ENCODE data around the gene SDC3.

Gene SDC3

DNA sequence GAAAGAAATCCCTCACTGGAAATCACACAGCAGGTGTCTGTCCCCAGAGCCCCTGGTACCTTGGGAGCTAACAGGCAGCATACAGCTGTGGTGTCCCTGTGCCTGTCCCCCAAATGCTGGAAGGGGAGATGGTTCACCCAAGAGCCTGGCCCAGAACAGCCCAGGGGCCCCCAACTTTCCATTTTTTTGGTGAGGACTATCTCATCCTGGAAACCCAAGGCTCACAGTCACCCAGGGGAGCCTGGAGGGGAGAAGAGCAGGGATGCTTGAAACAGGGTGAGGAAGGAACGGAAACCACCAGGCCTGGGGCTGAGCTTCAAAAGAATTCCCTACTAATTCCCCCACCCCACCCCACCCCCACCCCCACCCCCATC is 3.6 kb downstream of the SDC3 start:
- no peak overlapping the region for H3K27ac ChIP-seq (ENCODE audit: low read length)
- no peak overlapping the region for H3K4me2 ChIP-seq (ENCODE audit: low read length)
- no peak overlapping the region for H3K4me3 ChIP-seq (ENCODE audit: low read length)
- H4K20me1 ChIP-seq (ENCODE audit: insufficient read depth, low read length), result no peaks in the 10 kb centered on the region
- no peaks in the 10 kb centered on the region for H3K79me2 ChIP-seq (ENCODE audit: low read length)
- H2AFZ ChIP-seq (ENCODE audit: low read depth, low read length), result no peak overlapping the region
- no peaks in the 10 kb centered on the region for H3K9me3 ChIP-seq (ENCODE audit: insufficient read depth, low read length)
- TF ChIP-seq CTCF (IDR thresholded peaks at IDR 0.05; ENCODE audit: low read depth, low read length) (no peak), EZH2phosphoT487 (IDR thresholded peaks at IDR 0.05; ENCODE audit: low read depth) (no peak)
- H3K4me1 ChIP-seq (ENCODE audit: low read length), result peaks cover 11% of the 10 kb centered on the region
- H3K9ac ChIP-seq (ENCODE audit: low read length), result no peak overlapping the region
- H3K36me3 ChIP-seq (replicated peaks; ENCODE audit: low read depth, low read length), result no peaks in the 10 kb centered on the region
- H3K27me3 ChIP-seq (ENCODE audit: low read depth, low read length), result peaks cover 22% of the 10 kb centered on the region

- Histone ChIP-seq H2AFZ (ENCODE audit: low read depth, low read length) (no peak overlapping the region), H3K36me3 (replicated peaks; ENCODE audit: low read depth, low read length) (no peaks in the 10 kb centered on the region), H3K9ac (ENCODE audit: low read length) (no peak overlapping the region), H3K27ac (ENCODE audit: low read length) (no peak overlapping the region), H3K79me2 (ENCODE audit: low read length) (no peaks in the 10 kb centered on the region), H3K4me2 (ENCODE audit: low read length) (no peak overlapping the region), H4K20me1 (ENCODE audit: insufficient read depth, low read length) (no peaks in the 10 kb centered on the region), H3K27me3 (ENCODE audit: low read depth, low read length) (peaks cover 17% of the 10 kb centered on the region), H3K9me3 (ENCODE audit: insufficient read depth, low read length) (no peaks in the 10 kb centered on the region), H3K4me1 (ENCODE audit: low read length) (peaks cover 6% of the 10 kb centered on the region), H3K4me3 (ENCODE audit: low read length) (no peak overlapping the region)
- no peak for TF ChIP-seq EZH2phosphoT487 (IDR thresholded peaks at IDR 0.05; ENCODE audit: low read depth)
- TF ChIP-seq CTCF (IDR thresholded peaks at IDR 0.05; ENCODE audit: low read depth, low read length), result no peak
Observed at GRCh38 chr1:30904191-30904961, 4.2 kb downstream of the SDC3 start.

- H4K20me1 ChIP-seq (ENCODE audit: insufficient read depth, low read length), result no peaks in the 10 kb centered on the region
- no peak overlapping the region for H3K4me2 ChIP-seq (ENCODE audit: low read length)
- H3K79me2 ChIP-seq (ENCODE audit: low read length), result no peaks in the 10 kb centered on the region
- H3K27ac ChIP-seq (ENCODE audit: low read length), result no peak overlapping the region
- no peak overlapping the region for H3K4me3 ChIP-seq (ENCODE audit: low read length)
- H3K4me1 ChIP-seq (ENCODE audit: low read length), result no peaks in the 10 kb centered on the region
- H3K9me3 ChIP-seq (ENCODE audit: insufficient read depth, low read length), result no peaks in the 10 kb centered on the region
- no peak overlapping the region for H3K9ac ChIP-seq (ENCODE audit: low read length)
- H2AFZ ChIP-seq (ENCODE audit: low read depth, low read length), result no peak overlapping the region
- H3K27me3 ChIP-seq (ENCODE audit: low read depth, low read length), result peaks cover 11% of the 10 kb centered on the region
- no peak for TF ChIP-seq CTCF (IDR thresholded peaks at IDR 0.05; ENCODE audit: low read depth, low read length)
- TF ChIP-seq EZH2phosphoT487 (IDR thresholded peaks at IDR 0.05; ENCODE audit: low read depth), result no peak
- no peaks in the 10 kb centered on the region for H3K36me3 ChIP-seq (replicated peaks; ENCODE audit: low read depth, low read length)
Observed at GRCh38 chr1:30903343-30904034, 5.1 kb downstream of the SDC3 start.

DNA sequence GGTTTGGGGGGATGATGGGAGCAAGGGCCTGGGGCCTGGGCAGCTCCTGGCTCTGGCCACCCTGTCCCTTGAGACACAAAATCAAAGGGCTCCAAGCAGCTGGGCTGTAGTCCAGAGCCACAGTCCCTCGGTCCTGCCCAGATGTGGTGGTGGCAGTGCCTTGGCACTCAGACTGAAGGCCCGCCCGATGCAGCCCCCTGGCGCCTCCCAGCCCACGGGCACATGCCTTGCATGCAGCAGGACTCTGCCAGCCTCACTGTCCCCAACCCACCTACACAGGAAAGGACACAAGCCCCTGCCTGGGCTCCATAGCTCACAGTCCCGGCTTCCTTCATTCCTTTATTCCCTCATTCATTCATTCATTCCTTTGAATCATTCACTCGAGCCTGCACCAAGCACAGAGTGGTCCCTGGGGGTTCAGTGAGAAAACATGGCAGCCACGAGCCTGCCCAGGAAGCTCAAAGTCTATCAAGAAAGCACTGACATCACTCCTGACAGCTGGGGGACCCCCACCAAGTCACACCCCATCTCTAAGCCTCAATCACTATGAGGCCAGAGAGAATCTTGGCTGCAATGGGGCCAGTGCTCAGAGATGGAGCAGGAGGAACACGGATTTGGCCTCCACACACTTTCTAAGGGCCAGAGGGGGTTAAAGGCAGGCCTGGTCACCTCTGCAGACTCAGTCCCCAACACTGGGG is 5.8 kb downstream of the SDC3 start:
- Histone ChIP-seq H3K79me2 (ENCODE audit: low read length) (no peaks in the 10 kb centered on the region), H3K27ac (ENCODE audit: low read length) (no peak overlapping the region), H3K4me1 (ENCODE audit: low read length) (no peaks in the 10 kb centered on the region), H3K4me2 (ENCODE audit: low read length) (no peak overlapping the region), H3K4me3 (ENCODE audit: low read length) (no peak overlapping the region), H4K20me1 (ENCODE audit: insufficient read depth, low read length) (no peaks in the 10 kb centered on the region), H3K36me3 (replicated peaks; ENCODE audit: low read depth, low read length) (no peaks in the 10 kb centered on the region), H3K9ac (ENCODE audit: low read length) (no peak overlapping the region), H2AFZ (ENCODE audit: low read depth, low read length) (no peak overlapping the region), H3K27me3 (ENCODE audit: low read depth, low read length) (peaks cover 9% of the 10 kb centered on the region), H3K9me3 (ENCODE audit: insufficient read depth, low read length) (no peaks in the 10 kb centered on the region)
- TF ChIP-seq CTCF (IDR thresholded peaks at IDR 0.05; ENCODE audit: low read depth, low read length), result no peak
- no peak for TF ChIP-seq EZH2phosphoT487 (IDR thresholded peaks at IDR 0.05; ENCODE audit: low read depth)

Data from OCI-LY3 (cell line).